Liver (tissue), 3 donors: ENCODE results near the gene AGPAT4.

ENCODE experiments used
- ATF3 ChIP-seq: IDR thresholded peaks from 2 replicates; pipeline ENCODE4 v1.6.1; 2016; ENCODE audit warnings: antibody characterized with exemption
- CTCF ChIP-seq: fragments of 150-350 bp; IDR thresholded peaks from 2 replicates; pipeline ENCODE4 v1.5.1; 2017; ENCODE audit warnings: improper control_type of control experiment, low read depth, low read length; ENCODE audit not compliant: missing input control
- JUND ChIP-seq, 2 donors: IDR thresholded peaks; 2 replicates each; pipeline ENCODE4 v1.6.1; 2016; ENCODE audit warnings: antibody characterized with exemption in 2 of 2
- RAD21 ChIP-seq, 2 donors: IDR thresholded peaks; 2 replicates each; pipeline ENCODE4 v1.6.1; 2016; ENCODE audit warnings: antibody characterized with exemption in 2 of 2, mild to moderate bottlenecking in 2 of 2
- RXRA ChIP-seq, 2 donors: IDR thresholded peaks; 2 replicates each; pipeline ENCODE4 v1.6.1; 2017 to 2018; ENCODE audit warnings: antibody characterized with exemption in 2 of 2, mild to moderate bottlenecking in 1 of 2
- TAF1 ChIP-seq: conservative IDR thresholded peaks from 2 replicates; pipeline ENCODE4 v1.6.1; 2016; ENCODE audit warnings: antibody characterized with exemption, mild to moderate bottlenecking
- donor health status: healthy.
- donor health status: healthy.

- no peak for TF ChIP-seq CTCF
- no peak for TF ChIP-seq RXRA (IDR thresholded peaks at IDR 0.05)
- TF ChIP-seq JUND (IDR thresholded peaks at IDR 0.05), result no peak
- no peak for TF ChIP-seq RAD21 (IDR thresholded peaks at IDR 0.05)
- no peak for TF ChIP-seq TAF1
- TF ChIP-seq ATF3, result no peak
Observed at GRCh38 chr6:161268531-161269210, 5.2 kb downstream of the AGPAT4 start.
